ENCODE measurements around the gene MMS19. TPM values are rescaled to one million over a fixed set of nuclear protein-coding genes. Genes with fewer than 3 reads are reported as not detected.

The MMS19 gene
- total RNA-seq, 1 donor from 2014 or later, result 88.1 TPM

GRCh38 chr10:97456686-97457065 lies 41.5 kb downstream of the MMS19 start:
- Mint-ChIP-seq H3K9me3 (no peaks in the 10 kb centered on the region), H3K27me3 (ENCODE audit: low read depth) (no peaks in the 10 kb centered on the region), H3K4me1 (peaks cover 3% of the 10 kb centered on the region), H3K27ac (no peak overlapping the region), H3K36me3 (peaks cover 41% of the 10 kb centered on the region), H3K4me3 (no peak overlapping the region)
- DNase-seq (ENCODE audit: low spot score in 2 of 2, unreplicated experiment in 2 of 2), result no peak
- TF ChIP-seq CTCF (IDR thresholded peaks at IDR 0.05; ENCODE audit: unreplicated experiment), result no peak

GRCh38 chr10:97456034-97456685 lies 42.1 kb downstream of the MMS19 start:
- no peaks in the 10 kb centered on the region for H3K9me3 Mint-ChIP-seq
- peaks cover 41% of the 10 kb centered on the region for H3K36me3 Mint-ChIP-seq
- no peaks in the 10 kb centered on the region for H3K27me3 Mint-ChIP-seq (ENCODE audit: low read depth)
- DNase-seq (ENCODE audit: low spot score in 2 of 2, unreplicated experiment in 2 of 2), result no peak
- peaks cover 3% of the 10 kb centered on the region for H3K4me1 Mint-ChIP-seq
- H3K4me3 Mint-ChIP-seq, result no peak overlapping the region
- no peak overlapping the region for H3K27ac Mint-ChIP-seq
- no peak for TF ChIP-seq CTCF (IDR thresholded peaks at IDR 0.05; ENCODE audit: unreplicated experiment)

- H3K4me1 Mint-ChIP-seq, result peaks cover 3% of the 10 kb centered on the region
- peaks cover 31% of the 10 kb centered on the region for H3K36me3 Mint-ChIP-seq
- TF ChIP-seq CTCF (IDR thresholded peaks at IDR 0.05; ENCODE audit: unreplicated experiment), result no peak
- peak overlapping the region; percentile 66 for H3K27ac Mint-ChIP-seq
- no peaks in the 10 kb centered on the region for H3K27me3 Mint-ChIP-seq (ENCODE audit: low read depth)
- no peak overlapping the region for H3K4me3 Mint-ChIP-seq
- H3K9me3 Mint-ChIP-seq, result no peaks in the 10 kb centered on the region
- no peak for DNase-seq (ENCODE audit: low spot score in 2 of 2, unreplicated experiment in 2 of 2)
Observed at GRCh38 chr10:97454330-97455036, 43.7 kb downstream of the MMS19 start.

- no peak for DNase-seq (ENCODE audit: low spot score in 2 of 2, unreplicated experiment in 2 of 2)
- no peaks in the 10 kb centered on the region for H3K9me3 Mint-ChIP-seq
- no peak overlapping the region for H3K27ac Mint-ChIP-seq
- no peaks in the 10 kb centered on the region for H3K27me3 Mint-ChIP-seq (ENCODE audit: low read depth)
- peaks cover 20% of the 10 kb centered on the region for H3K36me3 Mint-ChIP-seq
- no peak overlapping the region for H3K4me3 Mint-ChIP-seq
- no peak for TF ChIP-seq CTCF (IDR thresholded peaks at IDR 0.05; ENCODE audit: unreplicated experiment)
- H3K4me1 Mint-ChIP-seq, result peaks cover 11% of the 10 kb centered on the region
Observed at GRCh38 chr10:97452352-97452751, 45.9 kb downstream of the MMS19 start.

- Mint-ChIP-seq H3K27me3 (ENCODE audit: low read depth) (no peaks in the 10 kb centered on the region), H3K36me3 (peaks cover 18% of the 10 kb centered on the region), H3K4me3 (no peak overlapping the region), H3K9me3 (no peaks in the 10 kb centered on the region), H3K4me1 (peaks cover 19% of the 10 kb centered on the region), H3K27ac (no peak overlapping the region)
- DNase-seq (ENCODE audit: low spot score in 2 of 2, unreplicated experiment in 2 of 2), result no peak
- no peak for TF ChIP-seq CTCF (IDR thresholded peaks at IDR 0.05; ENCODE audit: unreplicated experiment)
Observed at GRCh38 chr10:97451605-97452004, 46.6 kb downstream of the MMS19 start.

All from mesothelial cell of epicardium (in vitro differentiated cells).